Prostate gland (tissue), 2 donors: ENCODE data around the gene CFAP43. TPM values are rescaled to one million over a fixed set of nuclear protein-coding genes. Genes with fewer than 3 reads are reported as not detected.
A peak's percentile ranks its signal among the peaks of the same experiment; 100 is the strongest.

ENCODE experiments used
- DNase-seq: peaks from one replicate; pipeline ENCODE4 v3.0.0-alpha.2; 2019; ENCODE audit warnings: low spot score
- H3K27ac ChIP-seq, 2 donors: fragments of 200-600 bp; sonication (generic); 2 replicates each; pipeline ENCODE4 v1.5.1; 2017 to 2019
- H3K27me3 ChIP-seq: fragments of 200-600 bp; sonication (generic); replicated peaks from 2 replicates; pipeline ENCODE4 v1.5.1; 2019; ENCODE audit not compliant: insufficient read depth
- H3K36me3 ChIP-seq, 2 donors: fragments of 200-600 bp; sonication (generic); 1 replicate in 1 of 2; 2 replicates in 1 of 2; pipeline versions ENCODE4 v1.5.1 to v1.8.1; 2017 to 2019
- H3K4me1 ChIP-seq: fragments of 200-600 bp; sonication (generic); replicated peaks from 2 replicates; pipeline ENCODE4 v1.5.1; 2019
- H3K4me3 ChIP-seq, 2 donors: fragments of 200-600 bp; sonication (generic); 2 replicates each; pipeline ENCODE4 v1.5.1; 2017 to 2019
- H3K9me3 ChIP-seq: fragments of 200-600 bp; sonication (generic); 2 replicates; pipeline ENCODE4 v1.5.1; 2017
- CTCF ChIP-seq, 4 experiments: fragments of 200-600 bp in 2 of 4; fragments of 450-650 bp in 2 of 4; sonication (generic) in 2 of 4; IDR thresholded peaks; 1 replicate in 3 of 4; 2 replicates in 1 of 4; pipeline ENCODE4 v1.5.1; 2016 to 2019; ENCODE audit warnings: antibody characterized with exemption in 4 of 4, mild to moderate bottlenecking in 2 of 4, moderate library complexity in 2 of 4
- POLR2A ChIP-seq: fragments of 450-650 bp; IDR thresholded peaks from one replicate; pipeline ENCODE4 v1.6.1; 2016; ENCODE audit warnings: antibody characterized with exemption, mild to moderate bottlenecking
- POLR2AphosphoS5 ChIP-seq: sonication (generic); formaldehyde crosslinking; IDR thresholded peaks from one replicate; pipeline ENCODE4 v1.6.1; 2017; ENCODE audit warnings: antibody characterized with exemption
- WGBS: methylation state at CpG from one replicate; pipeline ENCODE4 v1.1.5; 2018; 5-methylcytosine and 5-hydroxymethylcytosine counted together
- intact Hi-C: fragments of 100-400 bp; cut with DNase I; formaldehyde crosslinking; loops from one replicate; pipeline ENCODE4 v1.14.2; 2022
- total RNA-seq, 2 donors: library from RNA; depleted of rRNA; stranded (reverse); fragments of >200 nt; gene quantifications; one replicate each; pipeline ENCODE4 v1.1.0, GENCODE V29; 2016

CFAP43 gene
- total RNA-seq, 2 donors from 2014 or later = 2.4 to 6.9 TPM

- Histone ChIP-seq H3K36me3 (no peaks in the 10 kb centered on the region), H3K4me3 (no peak overlapping the region), H3K27ac (no peak overlapping the region), H3K27me3 (no peaks in the 10 kb centered on the region), H3K9me3 (no peaks in the 10 kb centered on the region), H3K4me1 (peaks cover 3% of the 10 kb centered on the region)
- intact Hi-C loops = loop anchor here (5.0 to 10.0 kb wide), 3 partner anchors 141 to 236 kb away; partner anchors contain the start of genes GSTO2 and SLK
- WGBS = 50% methylated on average over 1 of the region's 1 CpG
- DNase-seq = no peak
- peak in 2 of 4 experiments; percentile 37 to 59 for TF ChIP-seq CTCF (IDR thresholded peaks at IDR 0.05)
- TF ChIP-seq POLR2AphosphoS5 = no peak
- TF ChIP-seq POLR2A = no peak
Observed at GRCh38 chr10:104123397-104123796, 108.8 kb downstream of the CFAP43 start.

GRCh38 chr10:104122225-104123107 lies 109.7 kb downstream of the CFAP43 start:
- H3K4me1 ChIP-seq = peaks cover 3% of the 10 kb centered on the region
- WGBS = 17% methylated on average over 23 of the region's 23 CpGs
- H3K4me3 ChIP-seq = peak overlapping the region; percentile 63 to 71
- intact Hi-C loops = loop anchor here (5.0 to 10.0 kb wide), 3 partner anchors 142 to 235 kb away; partner anchors contain the start of genes GSTO2 and SLK
- no peaks in the 10 kb centered on the region for H3K36me3 ChIP-seq
- no peak for TF ChIP-seq POLR2AphosphoS5
- no peak for TF ChIP-seq POLR2A
- no peak for TF ChIP-seq CTCF (IDR thresholded peaks at IDR 0.05)
- no peaks in the 10 kb centered on the region for H3K27me3 ChIP-seq
- no peak for DNase-seq
- no peaks in the 10 kb centered on the region for H3K9me3 ChIP-seq
- H3K27ac ChIP-seq = peak overlapping the region; percentile 93 to 98

GRCh38 chr10:104121485-104122224 lies 110.5 kb downstream of the CFAP43 start, which contains the start of gene SFR1:
Gene SFR1, plus strand, starts transcription at chr10:104122171. Its CDS starts 13 bp downstream, at chr10:104122184.
- peak; percentile 95 for TF ChIP-seq POLR2AphosphoS5
- TF ChIP-seq CTCF (IDR thresholded peaks at IDR 0.05) = peak; percentile 48 to 83 (median 64)
- TF ChIP-seq POLR2A = peak; percentile 87
- peak; percentile 99 for DNase-seq
- H3K27ac ChIP-seq = peak within 1 kb of the TSS; percentile 93 to 98
- intact Hi-C loops = loop anchor here (5.0 to 10.0 kb wide), 3 partner anchors 143 to 234 kb away; partner anchors contain the start of genes GSTO2 and SLK
- WGBS = under 1% methylated on average over 67 of the region's 67 CpGs
- no peaks in the 10 kb centered on the region for H3K27me3 ChIP-seq
- peak within 1 kb of the TSS; percentile 63 to 71 for H3K4me3 ChIP-seq
- peaks cover 3% of the 10 kb centered on the region for H3K4me1 ChIP-seq
- H3K9me3 ChIP-seq = no peaks in the 10 kb centered on the region
- no peaks in the 10 kb centered on the region for H3K36me3 ChIP-seq

- intact Hi-C loops = loop anchor here (5.0 to 10.0 kb wide), 3 partner anchors 144 to 234 kb away; partner anchors contain the start of genes GSTO2 and SLK
- Histone ChIP-seq H3K4me3 (peak overlapping the region; percentile 63 to 71), H3K4me1 (peaks cover 3% of the 10 kb centered on the region), H3K27me3 (no peaks in the 10 kb centered on the region), H3K9me3 (no peaks in the 10 kb centered on the region), H3K27ac (peak overlapping the region; percentile 93 to 98), H3K36me3 (no peaks in the 10 kb centered on the region)
- under 1% methylated on average over 28 of the region's 28 CpGs for WGBS
- peak; percentile 95 for DNase-seq
- TF ChIP-seq POLR2AphosphoS5 = peak; percentile 91
- TF ChIP-seq CTCF (IDR thresholded peaks at IDR 0.05) = peak in 1 of 4 experiments; percentile 15
- TF ChIP-seq POLR2A = peak; percentile 71
Observed at GRCh38 chr10:104120903-104121484, 111.2 kb downstream of the CFAP43 start.
